Inflammatory macrophage treated with lipopolysaccharide for 1 hour (primary cell): Measurements from ENCODE around the gene MTA3.
A peak's percentile ranks its signal among the peaks of the same experiment; 100 is the strongest.
"Not testable (repeated sequence)": the region's sequence is repeated elsewhere in the genome, so short reads cannot be mapped to it uniquely, and the experiment has no call there.

Experiments
- DNase-seq, 2 donors: peaks; one replicate each; pipeline ENCODE4 v3.0.0-alpha.2; 2020 to 2022

The MTA3 gene

DNA sequence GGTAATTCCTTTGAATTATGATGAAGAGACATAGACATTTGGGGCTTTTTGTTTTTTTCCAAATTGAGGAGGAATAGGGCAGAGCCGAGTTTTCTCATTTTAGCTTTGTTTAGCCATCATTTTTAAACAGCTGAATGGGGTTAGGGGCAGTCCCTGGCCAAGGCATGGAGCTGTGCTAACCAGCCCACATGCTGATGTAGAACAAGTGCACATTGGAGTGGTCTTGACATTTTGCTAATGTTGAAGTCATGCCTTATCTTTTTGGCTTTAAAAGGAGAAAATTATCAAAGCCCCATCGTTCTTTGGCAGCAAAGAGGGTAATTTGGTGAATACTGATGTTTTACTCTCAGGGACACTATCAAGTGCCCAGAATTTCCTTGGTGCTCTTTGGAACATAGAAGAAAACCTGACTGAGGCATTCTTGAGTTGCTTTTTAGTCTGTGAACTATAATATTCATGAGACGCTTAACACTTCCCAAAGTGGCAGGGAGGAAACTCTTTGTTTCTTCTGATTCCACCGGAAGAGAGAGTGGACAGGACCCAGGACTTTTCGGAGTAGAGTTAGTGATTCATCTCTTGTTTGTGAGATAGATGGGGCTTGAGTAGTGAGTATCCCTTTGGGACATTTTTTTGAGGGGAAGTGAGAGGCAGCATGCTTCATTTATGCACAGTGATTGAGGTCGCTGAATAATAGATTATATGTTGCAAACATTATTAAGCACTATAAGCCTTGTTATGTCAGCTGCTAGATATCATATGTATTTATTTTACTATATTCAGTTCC, 45.0 kb downstream of the MTA3 start:
- no peak for DNase-seq

DNA sequence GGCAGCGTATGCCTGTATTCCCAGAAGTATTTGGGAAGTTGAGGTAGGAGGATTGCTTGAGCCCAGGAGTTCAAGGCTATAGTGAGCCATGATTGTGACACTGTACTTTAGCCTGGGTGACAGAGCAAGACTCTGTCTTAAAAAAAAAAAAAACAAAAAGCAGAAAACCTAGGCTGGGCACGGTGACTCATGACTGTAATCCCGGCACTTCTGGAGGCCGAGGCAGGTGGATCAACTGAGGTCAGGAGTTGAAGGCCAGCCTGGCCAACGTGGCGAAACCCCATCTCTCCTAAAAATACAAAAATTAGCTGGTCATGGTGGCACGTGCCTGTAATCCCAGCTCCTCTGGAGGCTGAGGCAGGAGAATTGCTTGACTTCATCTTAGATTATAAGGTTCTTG, 46.4 kb downstream of the MTA3 start:
- DNase-seq: no peak

GRCh38 chr2:42618116-42618515, 49.7 kb downstream of the MTA3 start:
- no peak for DNase-seq

DNA sequence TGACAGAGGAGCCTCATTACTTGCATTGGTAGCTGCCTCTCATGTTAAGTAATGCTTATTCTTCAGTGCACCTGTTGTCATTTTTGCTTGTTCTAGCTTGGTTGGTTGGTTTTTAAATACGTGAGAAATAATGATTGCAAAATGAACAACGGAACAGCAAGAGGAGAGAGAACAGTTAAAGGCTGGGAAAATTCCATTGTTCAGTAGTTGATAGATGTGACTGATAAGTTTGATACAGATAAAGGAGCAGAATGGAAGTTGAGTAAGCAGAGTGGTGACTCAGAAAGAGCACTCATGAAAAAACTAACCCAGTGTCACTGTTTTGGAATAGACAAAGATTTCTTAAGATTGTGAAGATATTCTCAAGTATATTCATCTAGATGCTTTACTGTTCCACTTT, 50.5 kb downstream of the MTA3 start:
- no peak for DNase-seq

GRCh38 chr2:42621626-42622025, 53.2 kb downstream of the MTA3 start:
- DNase-seq: not testable (repeated sequence)

GRCh38 chr2:42622943-42623676, 54.7 kb downstream of the MTA3 start:
- DNase-seq: no peak

DNA sequence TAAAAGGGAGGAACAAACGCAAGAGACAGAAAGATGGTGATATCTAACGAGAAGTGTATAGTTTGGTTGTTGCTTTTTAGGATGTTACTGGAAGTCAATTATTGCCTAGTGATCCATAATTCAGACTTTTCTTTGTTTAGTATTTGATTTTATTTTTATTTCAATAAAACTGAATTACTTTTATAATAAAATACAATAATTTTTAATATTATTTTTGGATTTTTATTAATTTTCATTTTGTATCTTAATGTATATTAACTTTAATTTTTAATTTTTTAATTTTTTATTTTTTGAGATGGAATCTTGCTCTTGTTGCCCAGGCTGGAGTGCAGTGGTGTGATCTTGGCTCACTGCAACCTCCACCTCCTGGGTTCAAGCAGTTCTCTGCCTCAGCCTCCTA, 55.6 kb downstream of the MTA3 start:
- no peak for DNase-seq

- DNase-seq: not testable (repeated sequence)
Measured at GRCh38 chr2:42628024-42628423, 59.6 kb downstream of the MTA3 start.

- DNase-seq: no peak
Measured at GRCh38 chr2:42636934-42637333, 68.5 kb downstream of the MTA3 start.

DNA sequence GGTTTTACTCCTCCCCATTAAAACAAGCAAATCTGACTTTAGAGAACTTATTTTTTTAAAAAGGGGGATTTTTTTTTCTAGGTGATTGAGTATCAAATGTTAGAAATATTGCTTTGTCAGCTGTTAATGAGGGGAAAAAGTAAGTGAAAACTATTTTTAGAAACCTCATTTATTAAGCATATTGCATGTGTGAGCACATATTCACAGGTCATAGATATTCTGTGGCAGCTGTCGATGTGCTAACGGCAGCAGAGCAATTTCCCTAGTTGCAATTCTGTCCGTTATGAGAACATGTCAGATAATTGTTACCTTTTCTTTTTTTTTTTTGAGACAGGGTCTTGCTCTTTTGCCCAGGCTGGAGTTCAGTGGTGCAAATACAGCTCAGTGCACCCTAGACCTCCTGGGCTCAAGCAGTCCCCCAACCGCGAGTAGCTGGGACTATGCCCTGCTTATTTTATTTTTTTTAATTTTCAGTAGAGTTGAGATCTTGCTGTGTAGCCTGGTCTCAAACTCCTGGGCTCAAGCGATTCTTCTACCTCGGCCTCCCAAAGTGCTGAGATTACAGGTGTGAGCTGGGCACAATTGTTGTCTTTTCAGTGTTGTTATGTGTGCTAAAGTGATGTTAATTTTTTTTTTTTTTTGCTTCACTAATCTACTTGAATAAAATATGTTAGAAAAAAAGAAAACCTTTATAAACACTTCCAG, 69.8 kb downstream of the MTA3 start:
- DNase-seq: no peak

DNA sequence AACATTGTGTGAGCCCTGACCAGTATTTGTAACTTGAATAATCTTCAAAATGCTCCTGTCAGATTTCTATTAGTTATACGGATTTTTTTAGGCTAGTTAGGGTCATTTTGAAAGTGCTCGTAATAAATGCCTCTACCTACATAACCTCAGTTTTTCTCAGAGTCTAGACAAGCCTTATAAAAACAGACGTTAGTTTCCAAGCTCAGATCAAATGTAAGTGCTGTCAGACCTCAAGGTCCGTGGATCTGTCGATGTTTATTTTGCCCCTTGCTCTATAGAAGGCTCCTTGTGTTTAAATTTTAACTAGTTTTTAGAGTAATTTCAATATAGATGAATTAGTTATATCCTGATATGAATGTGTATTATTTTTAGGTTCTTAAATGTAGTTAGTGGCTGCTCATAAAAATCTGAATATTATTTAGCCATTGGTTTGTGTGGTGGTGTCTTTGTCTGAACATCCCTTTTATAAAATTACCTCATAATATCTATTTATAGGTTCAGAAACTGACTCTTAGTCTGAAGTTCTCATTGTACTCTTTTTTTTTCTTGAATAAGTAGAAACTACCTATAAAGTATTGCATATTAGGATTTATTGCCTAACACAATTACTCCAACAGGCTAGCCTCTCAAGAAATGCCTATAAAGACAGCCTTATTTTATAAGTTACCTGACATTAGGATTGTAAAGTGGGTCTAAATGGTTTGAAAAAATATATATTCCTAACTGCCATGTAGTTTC, 71.1 kb downstream of the MTA3 start:
- peak in 1 of 2 donors; percentile 11 for DNase-seq

DNA sequence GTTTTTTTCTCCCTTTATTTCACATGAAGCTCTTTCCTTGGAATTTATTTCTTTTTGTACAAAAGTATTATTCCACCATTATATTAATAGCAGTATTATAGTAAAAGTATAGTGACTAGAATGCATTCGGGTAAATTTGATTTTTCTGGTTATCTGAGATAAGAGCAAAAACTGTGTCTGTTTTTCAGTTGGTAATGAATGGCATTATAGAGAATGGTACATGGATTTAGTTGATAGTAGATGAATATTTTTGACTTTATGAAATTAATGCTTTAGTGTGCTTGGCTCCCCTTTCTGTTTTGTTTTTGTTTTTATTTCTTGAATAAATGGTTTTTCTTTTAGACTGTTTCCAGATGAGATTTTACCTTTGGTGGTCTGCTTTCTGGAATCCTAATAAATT, 71.8 kb downstream of the MTA3 start:
- DNase-seq: no peak

- not testable (repeated sequence) for DNase-seq
Measured at GRCh38 chr2:42642371-42642770, 73.9 kb downstream of the MTA3 start.

DNA sequence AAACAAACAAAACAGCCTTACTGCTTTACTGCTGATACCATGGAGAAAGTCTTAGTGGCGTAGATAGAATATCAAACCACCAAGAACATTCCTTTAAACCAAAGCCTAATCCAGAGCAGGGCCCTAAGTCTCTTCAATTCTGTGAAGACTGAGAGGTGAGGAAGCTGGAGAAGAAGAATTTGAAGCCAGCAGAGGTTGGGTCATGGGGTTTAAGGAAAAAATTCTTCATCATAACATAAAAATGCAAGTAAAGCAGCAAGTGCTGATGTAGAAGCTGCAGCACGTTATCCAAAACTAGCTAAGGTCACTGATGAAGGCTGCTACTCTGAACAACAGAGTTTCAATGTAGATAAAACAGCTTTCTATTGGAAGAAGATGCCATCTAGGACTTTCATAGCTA, 77.1 kb downstream of the MTA3 start:
- no peak for DNase-seq

DNA sequence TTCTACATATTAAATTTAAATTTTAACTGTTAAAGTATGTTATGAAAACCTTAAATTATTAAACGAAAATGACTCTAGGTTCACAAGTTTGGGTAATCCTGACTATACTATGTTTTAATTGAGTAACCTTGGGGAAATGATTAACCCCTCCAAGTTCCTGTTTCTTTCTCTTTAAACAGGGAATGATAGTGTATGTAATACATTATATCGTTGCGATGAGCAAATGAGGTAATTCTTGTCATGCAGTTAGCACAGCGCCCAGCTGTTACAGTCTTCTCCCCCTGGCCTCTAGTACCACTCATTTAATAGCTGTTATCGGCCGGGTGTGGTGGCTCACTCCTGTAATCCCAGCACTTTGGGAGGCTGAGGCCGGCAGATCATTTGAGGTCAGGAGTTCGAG, 80.4 kb downstream of the MTA3 start:
- DNase-seq: peak; percentile 81 to 86

- no peak for DNase-seq
Measured at GRCh38 chr2:42651057-42651456, 82.6 kb downstream of the MTA3 start.

GRCh38 chr2:42652086-42652485, 83.7 kb downstream of the MTA3 start:
- no peak for DNase-seq

GRCh38 chr2:42653039-42653438, 84.6 kb downstream of the MTA3 start:
- no peak for DNase-seq

- DNase-seq: no peak
Measured at GRCh38 chr2:42653908-42654445, 85.5 kb downstream of the MTA3 start.

GRCh38 chr2:42658306-42658705, 89.9 kb downstream of the MTA3 start:
- no peak for DNase-seq

DNA sequence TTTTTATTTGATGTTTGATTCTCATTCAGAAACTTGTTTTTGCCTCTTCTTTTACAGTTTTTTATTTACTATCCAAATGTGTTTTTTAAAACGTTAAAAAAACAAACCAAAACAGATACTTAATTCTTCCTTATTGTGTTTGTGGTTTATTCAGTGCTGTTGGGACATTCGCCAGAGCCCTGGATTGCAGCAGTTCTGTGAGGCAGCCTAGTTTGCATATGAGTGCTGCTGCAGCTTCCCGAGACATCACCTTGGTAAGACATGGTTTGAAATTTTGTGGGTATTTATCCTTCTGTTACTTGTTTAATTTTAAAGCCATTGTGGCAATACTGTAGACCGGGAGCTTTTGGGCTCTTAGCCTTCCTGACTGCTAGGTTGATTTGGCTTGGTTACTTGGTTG, 91.2 kb downstream of the MTA3 start:
- DNase-seq: peak; percentile 9 to 10

DNA sequence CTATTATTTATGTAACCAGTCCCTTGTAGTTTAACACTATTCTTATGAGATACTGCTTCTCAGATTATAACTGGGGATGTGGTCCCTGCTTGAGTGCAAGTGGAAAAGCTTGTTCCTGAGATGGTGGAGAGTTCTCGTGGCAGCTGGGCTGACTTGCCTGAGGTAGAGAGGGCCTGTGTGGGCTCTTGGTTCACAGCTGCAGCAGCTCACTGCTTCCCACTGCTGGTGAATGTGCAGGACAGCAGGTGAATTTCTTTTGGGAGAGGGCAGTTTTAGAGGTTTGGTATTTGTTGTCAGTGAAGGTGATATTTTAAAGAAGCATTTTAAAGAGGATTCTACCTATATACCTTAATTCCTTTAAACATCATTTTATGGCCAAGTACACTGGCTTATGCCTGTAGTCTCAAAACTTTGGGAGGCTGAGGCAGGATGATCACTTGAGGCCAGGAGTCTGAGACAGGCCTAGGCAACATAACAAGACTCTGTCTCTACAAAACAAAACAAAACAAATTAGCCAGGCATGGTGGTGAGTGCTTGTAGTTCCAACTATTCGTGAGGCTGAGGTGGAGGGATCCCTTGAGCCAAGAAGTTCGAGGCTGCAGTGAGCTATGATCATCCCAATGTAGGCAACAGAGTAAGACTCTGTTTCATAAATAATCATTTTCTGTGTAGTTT, 94.8 kb downstream of the MTA3 start:
- DNase-seq: peak; percentile 51 to 79
